ENCODE results near the gene ANKS1B.

DNA sequence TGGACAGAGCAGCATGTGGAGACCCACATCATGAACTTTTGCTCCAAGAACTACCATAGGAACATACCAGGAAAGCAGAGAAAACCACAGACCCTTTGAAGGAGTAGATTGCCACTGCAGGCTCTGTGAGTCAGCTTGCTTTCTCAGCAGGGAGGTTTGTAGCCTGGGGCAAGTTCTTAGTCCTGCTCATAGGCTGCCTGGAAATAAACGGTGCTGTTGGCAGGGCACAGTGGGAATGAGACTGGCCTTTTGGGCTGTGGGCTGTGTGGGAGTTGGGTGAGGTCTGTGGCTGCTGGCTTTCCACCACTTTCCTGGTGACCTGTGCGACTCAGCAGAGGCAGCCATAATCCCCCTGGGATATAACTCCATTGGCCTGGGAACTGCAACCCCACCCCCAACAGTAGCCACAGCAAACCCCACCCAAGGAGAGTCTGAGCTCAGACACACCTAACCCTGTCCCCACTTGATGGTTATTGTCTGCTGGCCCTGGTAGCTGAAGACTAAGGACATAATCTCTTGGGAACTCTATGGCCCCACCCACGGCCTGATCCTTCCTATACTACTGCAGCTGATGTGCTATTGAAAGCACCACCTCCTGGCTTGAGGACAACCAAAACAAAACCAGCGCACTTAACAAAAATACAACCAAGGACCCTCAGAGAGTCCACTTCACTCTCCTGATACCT lies 529.2 kb downstream of the ANKS1B start:
- TF ChIP-seq GATA2 (IDR thresholded peaks at IDR 0.05; ENCODE audit: low read depth, low read length) = no peak
- no peak for TF ChIP-seq GATA3 (IDR thresholded peaks at IDR 0.05; ENCODE audit: low read depth, low read length)

All from SH-SY5Y (cell line).